ENCODE results near the gene TMEM200C.

DNA sequence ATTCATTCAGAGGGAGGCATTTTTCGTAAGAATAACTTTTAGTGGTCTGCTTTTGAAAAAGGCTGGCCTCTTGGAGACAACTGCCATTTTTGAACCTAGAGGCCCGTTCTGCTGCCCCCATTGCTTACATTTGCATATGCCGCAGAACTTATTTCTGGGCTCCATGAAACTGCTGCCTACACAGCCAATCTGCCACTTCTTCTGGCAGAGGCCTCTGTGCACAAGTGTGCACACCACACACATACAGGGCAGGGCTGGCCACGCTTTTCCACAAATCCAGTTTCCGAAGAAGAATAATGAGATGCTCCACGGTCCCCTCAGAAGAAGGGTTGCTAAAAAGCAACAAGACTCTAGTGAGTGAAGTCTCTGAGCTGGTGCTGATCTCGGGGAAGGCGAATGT lies 56.2 kb downstream of the TMEM200C start:
- TF ChIP-seq, protein P1, sequence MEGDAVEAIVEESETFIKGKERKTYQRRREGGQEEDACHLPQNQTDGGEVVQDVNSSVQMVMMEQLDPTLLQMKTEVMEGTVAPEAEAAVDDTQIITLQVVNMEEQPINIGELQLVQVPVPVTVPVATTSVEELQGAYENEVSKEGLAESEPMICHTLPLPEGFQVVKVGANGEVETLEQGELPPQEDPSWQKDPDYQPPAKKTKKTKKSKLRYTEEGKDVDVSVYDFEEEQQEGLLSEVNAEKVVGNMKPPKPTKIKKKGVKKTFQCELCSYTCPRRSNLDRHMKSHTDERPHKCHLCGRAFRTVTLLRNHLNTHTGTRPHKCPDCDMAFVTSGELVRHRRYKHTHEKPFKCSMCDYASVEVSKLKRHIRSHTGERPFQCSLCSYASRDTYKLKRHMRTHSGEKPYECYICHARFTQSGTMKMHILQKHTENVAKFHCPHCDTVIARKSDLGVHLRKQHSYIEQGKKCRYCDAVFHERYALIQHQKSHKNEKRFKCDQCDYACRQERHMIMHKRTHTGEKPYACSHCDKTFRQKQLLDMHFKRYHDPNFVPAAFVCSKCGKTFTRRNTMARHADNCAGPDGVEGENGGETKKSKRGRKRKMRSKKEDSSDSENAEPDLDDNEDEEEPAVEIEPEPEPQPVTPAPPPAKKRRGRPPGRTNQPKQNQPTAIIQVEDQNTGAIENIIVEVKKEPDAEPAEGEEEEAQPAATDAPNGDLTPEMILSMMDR (conservative IDR thresholded peaks at IDR 0.05 in 1 of 2, IDR thresholded peaks at IDR 0.05 in 1 of 2; ENCODE audit: low read depth in 1 of 2, low read length in 2 of 2), result no peak
- no peak for TF ChIP-seq EZH2 (IDR thresholded peaks at IDR 0.05; ENCODE audit: low read length, missing control alignments)
